ENCODE measurements around the gene NEO1. TPM values are rescaled to one million over a fixed set of nuclear protein-coding genes. Genes with fewer than 3 reads are reported as not detected.

NEO1 gene
- total RNA-seq, 1 experiment from 2014 or later: 12.4 TPM

- Histone ChIP-seq H3K27me3 (replicated peaks; ENCODE audit: control insufficient read depth, insufficient read depth, low read length) (no peaks in the 10 kb centered on the region), H3K9me3 (no peaks in the 10 kb centered on the region), H3K36me3 (ENCODE audit: control insufficient read depth, insufficient read depth, low read length) (no peaks in the 10 kb centered on the region), H3K4me3 (ENCODE audit: low read depth, low read length) (no peak overlapping the region), H3K4me1 (no peaks in the 10 kb centered on the region)
- Mint-ChIP-seq H3K27me3 (ENCODE audit: insufficient read depth, unreplicated experiment) (peaks cover 8% of the 10 kb centered on the region), H3K4me1 (ENCODE audit: low read depth, unreplicated experiment) (no peaks in the 10 kb centered on the region), H3K27ac (ENCODE audit: unreplicated experiment) (no peak overlapping the region), H3K4me3 (ENCODE audit: unreplicated experiment) (no peak overlapping the region), H3K9me3 (ENCODE audit: unreplicated experiment) (no peaks in the 10 kb centered on the region), H3K36me3 (ENCODE audit: insufficient read depth, unreplicated experiment) (no peaks in the 10 kb centered on the region)
- ChIA-PET CTCF (no interaction called here), POLR2A (no interaction called here)
- intact Hi-C loops (cut with micrococcal nuclease; ENCODE audit: unreplicated experiment): no loop called here
- DNase-seq: no peak
- BruUV-seq (replicated peaks): no TSS peak
- TF ChIP-seq CTCF (IDR thresholded peaks at IDR 0.05; ENCODE audit: insufficient read depth in 1 of 2, low read depth in 1 of 2, low read length in 1 of 2, severe bottlenecking in 1 of 2, unreplicated experiment in 1 of 2): no peak
These were observed 14.0 kb upstream of the NEO1 start for GRCh38 chr15:73038220-73038619.

- H3K4me3 Mint-ChIP-seq (ENCODE audit: unreplicated experiment): no peak overlapping the region
These were observed 6.2 kb upstream of the NEO1 start for GRCh38 chr15:73046073-73046472.

GRCh38 chr15:73047882-73048281 is 4.4 kb upstream of the NEO1 start:
- peaks cover 12% of the 10 kb centered on the region for H3K27me3 Mint-ChIP-seq (ENCODE audit: insufficient read depth, unreplicated experiment)
- no peaks in the 10 kb centered on the region for H3K36me3 Mint-ChIP-seq (ENCODE audit: insufficient read depth, unreplicated experiment)
- CTCF ChIA-PET: no interaction called here
- H3K9me3 Mint-ChIP-seq (ENCODE audit: unreplicated experiment): no peaks in the 10 kb centered on the region
- H3K27ac Mint-ChIP-seq (ENCODE audit: unreplicated experiment): no peak overlapping the region
- H3K4me1 Mint-ChIP-seq (ENCODE audit: low read depth, unreplicated experiment): peaks cover 20% of the 10 kb centered on the region
- intact Hi-C loops (cut with micrococcal nuclease; ENCODE audit: unreplicated experiment): no loop called here
- peaks cover 10% of the 10 kb centered on the region; the same call in 1 of the 2 replicates for H3K4me1 ChIP-seq
- BruUV-seq (replicated peaks): no TSS peak
- H3K9me3 ChIP-seq: no peaks in the 10 kb centered on the region
- no peak overlapping the region for H3K4me3 Mint-ChIP-seq (ENCODE audit: unreplicated experiment)
- H3K36me3 ChIP-seq (ENCODE audit: control insufficient read depth, insufficient read depth, low read length): no peaks in the 10 kb centered on the region
- no peak for DNase-seq
- H3K27me3 ChIP-seq (replicated peaks; ENCODE audit: control insufficient read depth, insufficient read depth, low read length): no peaks in the 10 kb centered on the region
- POLR2A ChIA-PET: interaction anchor here (0.6 kb wide), 1 partner anchor 66 kb away, joined by 3 read pairs; no protein-coding TSS in a partner anchor
- no peak overlapping the region for H3K4me3 ChIP-seq (ENCODE audit: low read depth, low read length)
- TF ChIP-seq CTCF (IDR thresholded peaks at IDR 0.05; ENCODE audit: insufficient read depth in 1 of 2, low read depth in 1 of 2, low read length in 1 of 2, severe bottlenecking in 1 of 2, unreplicated experiment in 1 of 2): no peak

More at GRCh38 chr15:73046073-73046472, 6.2 kb upstream of the NEO1 start:
- Histone ChIP-seq H3K4me3 (ENCODE audit: low read depth, low read length) (no peak overlapping the region), H3K9me3 (no peaks in the 10 kb centered on the region), H3K36me3 (ENCODE audit: control insufficient read depth, insufficient read depth, low read length) (no peaks in the 10 kb centered on the region), H3K4me1 (peaks cover 8% of the 10 kb centered on the region; the same call in 1 of the 2 replicates), H3K27me3 (replicated peaks; ENCODE audit: control insufficient read depth, insufficient read depth, low read length) (no peaks in the 10 kb centered on the region)
- intact Hi-C loops (cut with micrococcal nuclease; ENCODE audit: unreplicated experiment): no loop called here
- Mint-ChIP-seq H3K36me3 (ENCODE audit: insufficient read depth, unreplicated experiment) (no peaks in the 10 kb centered on the region), H3K4me1 (ENCODE audit: low read depth, unreplicated experiment) (peaks cover 19% of the 10 kb centered on the region), H3K9me3 (ENCODE audit: unreplicated experiment) (no peaks in the 10 kb centered on the region), H3K27ac (ENCODE audit: unreplicated experiment) (no peak overlapping the region), H3K27me3 (ENCODE audit: insufficient read depth, unreplicated experiment) (peaks cover 12% of the 10 kb centered on the region)
- no peak for TF ChIP-seq CTCF (IDR thresholded peaks at IDR 0.05; ENCODE audit: insufficient read depth in 1 of 2, low read depth in 1 of 2, low read length in 1 of 2, severe bottlenecking in 1 of 2, unreplicated experiment in 1 of 2)
- ChIA-PET POLR2A (no interaction called here), CTCF (no interaction called here)
- BruUV-seq (replicated peaks): no TSS peak
- DNase-seq: no peak
